ENCODE results near the gene FGD2.
"Not testable (repeated sequence)": the region's sequence is repeated elsewhere in the genome, so short reads cannot be mapped to it uniquely, and the experiment has no call there.

The FGD2 gene

DNA sequence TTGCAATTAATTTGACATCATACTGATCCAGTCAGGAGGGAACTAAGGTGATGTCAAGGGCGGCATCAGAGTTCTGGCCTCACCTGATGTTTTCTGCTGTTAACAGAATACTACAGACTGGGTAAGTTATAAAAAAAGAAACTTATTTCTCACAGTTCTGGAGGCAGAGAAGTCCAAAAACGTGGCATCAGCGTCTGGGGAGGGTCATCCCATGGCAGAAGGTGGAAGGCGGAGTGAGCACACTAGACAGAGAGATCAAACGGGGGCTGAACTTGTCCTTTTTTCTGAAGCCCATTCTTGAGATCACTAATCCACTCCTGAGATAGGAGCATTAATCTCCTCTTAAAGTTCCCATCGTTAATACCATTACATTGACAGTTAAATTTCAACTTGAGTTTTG lies 16.2 kb upstream of the FGD2 start:
- Histone ChIP-seq H2AFZ (ENCODE audit: low read depth, low read length) (no peak overlapping the region), H3K9me3 (ENCODE audit: low read length) (no peaks in the 10 kb centered on the region), H3K4me3 (ENCODE audit: low read length) (no peak overlapping the region), H3K4me1 (ENCODE audit: insufficient read depth, low read length) (peaks cover 17% of the 10 kb centered on the region), H3K36me3 (ENCODE audit: insufficient read depth, low read length) (no peaks in the 10 kb centered on the region), H3K27me3 (ENCODE audit: insufficient read depth, low read length) (no peaks in the 10 kb centered on the region)

DNA sequence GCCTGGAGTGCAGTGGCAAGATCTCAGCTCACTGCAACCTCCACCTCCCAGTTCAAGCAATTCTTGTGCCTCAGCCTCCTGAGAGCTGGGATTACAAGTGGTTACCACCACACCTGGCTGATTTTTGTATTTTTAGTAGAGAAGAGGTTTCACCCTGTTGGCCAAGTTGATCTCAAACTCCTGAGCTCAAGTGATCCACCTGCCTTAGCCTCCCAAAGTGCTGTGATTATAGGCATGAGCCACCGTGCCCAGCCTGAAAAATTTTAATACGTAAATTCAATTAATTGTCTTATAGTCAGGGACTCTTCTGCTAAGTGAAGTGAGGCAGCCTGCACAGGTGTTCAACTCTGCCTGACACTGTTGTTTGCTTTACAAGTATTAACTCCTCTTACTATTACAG lies 15.1 kb upstream of the FGD2 start:
- not testable (repeated sequence) for H3K27me3 ChIP-seq (ENCODE audit: insufficient read depth, low read length); H3K36me3 ChIP-seq (ENCODE audit: insufficient read depth, low read length); H3K4me3 ChIP-seq (ENCODE audit: low read length); H3K4me1 ChIP-seq (ENCODE audit: insufficient read depth, low read length); H3K9me3 ChIP-seq (ENCODE audit: low read length); H2AFZ ChIP-seq (ENCODE audit: low read depth, low read length)

DNA sequence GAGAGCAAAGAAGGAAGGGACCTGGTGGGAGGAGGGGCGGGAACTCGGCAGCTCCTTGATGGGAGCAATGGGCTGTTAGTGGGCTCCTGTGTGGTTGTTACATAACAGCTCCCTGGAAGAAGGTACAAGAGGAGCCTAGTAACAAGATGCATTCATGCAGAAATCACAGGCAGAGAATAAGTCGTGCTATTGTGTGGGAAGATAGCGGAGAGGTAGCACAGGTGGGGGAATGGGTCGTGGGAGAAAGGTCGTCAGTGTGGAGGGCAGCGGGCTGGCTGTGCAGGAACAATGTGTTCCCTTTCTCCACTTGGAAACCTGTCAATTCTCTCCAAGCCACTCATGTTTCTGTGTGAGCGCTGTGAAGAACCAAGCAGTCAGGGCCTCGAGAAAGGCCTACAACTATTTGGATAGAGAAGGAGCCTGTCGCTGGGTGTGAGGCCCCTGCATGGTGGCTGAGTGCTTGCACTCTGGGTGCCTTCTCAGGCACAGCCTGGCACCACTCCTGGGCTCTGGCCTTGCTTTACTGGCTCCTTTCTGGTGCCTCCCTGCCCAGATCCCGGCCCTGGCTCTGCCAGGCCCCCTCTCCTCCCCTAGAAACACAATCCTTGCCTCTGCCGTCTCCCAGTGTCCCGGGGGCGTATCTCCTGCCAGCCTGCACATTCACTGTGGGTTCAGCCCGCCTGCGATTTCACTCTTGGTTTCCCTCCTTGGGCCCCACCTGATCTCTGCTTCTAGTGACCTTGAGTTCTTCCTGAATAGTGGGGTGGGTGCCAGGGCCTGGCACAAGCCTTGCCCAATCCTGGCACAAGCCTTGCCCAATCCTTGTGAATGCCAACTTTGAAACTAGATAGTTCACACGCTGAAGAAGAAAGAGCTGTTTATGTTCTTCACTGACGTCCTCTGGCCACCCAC lies 7.4 kb upstream of the FGD2 start:
- no peaks in the 10 kb centered on the region for H3K27me3 ChIP-seq (ENCODE audit: insufficient read depth, low read length)
- peak overlapping the region; percentile 37 for H2AFZ ChIP-seq (ENCODE audit: low read depth, low read length)
- no peak overlapping the region for H3K4me3 ChIP-seq (ENCODE audit: low read length)
- H3K4me1 ChIP-seq (ENCODE audit: insufficient read depth, low read length): peaks cover 23% of the 10 kb centered on the region
- H3K9me3 ChIP-seq (ENCODE audit: low read length): peaks cover 4% of the 10 kb centered on the region
- H3K36me3 ChIP-seq (ENCODE audit: insufficient read depth, low read length): no peaks in the 10 kb centered on the region

DNA sequence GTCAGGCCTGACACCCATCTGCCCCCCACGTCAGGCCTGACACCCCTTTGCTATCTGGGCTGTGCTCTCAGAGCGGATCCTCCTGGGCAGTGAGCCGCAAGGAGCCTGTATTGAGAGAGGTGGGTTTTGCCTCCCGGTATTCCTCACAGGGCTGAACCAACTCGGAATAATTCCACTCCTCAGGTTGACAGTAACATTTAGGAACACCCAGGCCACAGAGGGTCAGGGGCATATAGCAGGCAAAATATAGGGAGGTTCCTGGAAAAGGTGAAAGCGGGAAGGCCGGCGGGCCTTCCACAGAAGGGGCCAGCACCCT lies 6.8 kb upstream of the FGD2 start:
- Histone ChIP-seq H3K36me3 (ENCODE audit: insufficient read depth, low read length) (no peaks in the 10 kb centered on the region), H3K4me3 (ENCODE audit: low read length) (no peak overlapping the region), H3K27me3 (ENCODE audit: insufficient read depth, low read length) (no peaks in the 10 kb centered on the region), H3K9me3 (ENCODE audit: low read length) (peaks cover 4% of the 10 kb centered on the region), H2AFZ (ENCODE audit: low read depth, low read length) (peak overlapping the region; percentile 37), H3K4me1 (ENCODE audit: insufficient read depth, low read length) (peaks cover 23% of the 10 kb centered on the region)

DNA sequence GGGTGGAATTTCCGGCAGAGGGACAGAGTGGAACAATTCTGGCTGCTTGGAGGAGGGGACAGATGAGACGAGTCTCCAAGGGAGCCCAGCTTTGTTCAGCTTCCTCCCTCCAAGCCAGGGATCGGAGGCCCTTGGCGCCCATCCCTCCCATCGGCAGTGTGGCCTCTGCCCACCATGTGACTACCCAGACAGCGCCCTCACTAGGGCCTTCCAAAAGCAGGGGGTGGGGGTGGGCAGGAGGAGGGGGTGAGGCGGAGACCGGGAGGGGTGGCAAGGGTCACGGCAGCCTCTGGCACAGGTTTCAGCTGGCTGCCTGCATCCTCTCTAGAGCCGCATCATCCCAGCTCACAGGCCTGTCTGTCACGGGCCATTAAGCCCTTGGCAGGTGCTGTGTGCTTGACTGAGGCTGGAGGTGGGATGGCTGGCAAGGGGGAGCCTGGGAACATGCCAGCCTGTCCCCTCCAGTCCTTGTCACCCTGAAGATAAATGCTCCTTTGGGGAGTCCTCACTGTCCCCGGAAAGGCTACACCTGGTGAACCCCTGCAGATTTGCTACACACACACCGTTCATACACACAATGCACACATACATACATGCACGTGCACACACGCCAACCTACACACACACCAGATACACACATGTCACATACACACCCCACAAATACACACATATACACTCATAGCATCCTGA lies 6.2 kb upstream of the FGD2 start:
- Histone ChIP-seq H3K4me3 (ENCODE audit: low read length) (no peak overlapping the region), H2AFZ (ENCODE audit: low read depth, low read length) (peak overlapping the region; percentile 37), H3K27me3 (ENCODE audit: insufficient read depth, low read length) (no peaks in the 10 kb centered on the region), H3K4me1 (ENCODE audit: insufficient read depth, low read length) (peaks cover 23% of the 10 kb centered on the region), H3K9me3 (ENCODE audit: low read length) (peaks cover 4% of the 10 kb centered on the region), H3K36me3 (ENCODE audit: insufficient read depth, low read length) (no peaks in the 10 kb centered on the region)

DNA sequence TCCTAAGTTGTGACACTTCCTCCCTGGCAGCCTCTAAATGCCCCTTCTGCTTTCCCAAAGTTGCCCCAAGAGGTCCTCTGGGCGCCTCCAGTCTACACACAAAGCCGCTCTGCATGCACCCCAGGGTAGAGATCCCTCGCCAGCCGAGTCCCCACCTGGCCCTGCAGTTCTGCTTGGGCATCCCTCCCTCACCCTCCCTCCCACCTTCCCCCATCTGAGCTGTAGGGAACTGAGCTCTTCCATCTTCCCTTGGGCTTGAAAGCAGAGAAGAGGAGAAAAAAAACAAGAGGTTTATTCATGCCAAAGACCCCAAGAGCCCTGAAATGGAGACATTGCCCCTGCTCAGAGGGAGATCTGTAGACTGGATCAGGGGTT lies 5.7 kb upstream of the FGD2 start:
- Histone ChIP-seq H3K27me3 (ENCODE audit: insufficient read depth, low read length) (no peaks in the 10 kb centered on the region), H3K36me3 (ENCODE audit: insufficient read depth, low read length) (no peaks in the 10 kb centered on the region), H3K4me1 (ENCODE audit: insufficient read depth, low read length) (peaks cover 23% of the 10 kb centered on the region), H3K9me3 (ENCODE audit: low read length) (peaks cover 4% of the 10 kb centered on the region), H3K4me3 (ENCODE audit: low read length) (no peak overlapping the region), H2AFZ (ENCODE audit: low read depth, low read length) (no peak overlapping the region)

DNA sequence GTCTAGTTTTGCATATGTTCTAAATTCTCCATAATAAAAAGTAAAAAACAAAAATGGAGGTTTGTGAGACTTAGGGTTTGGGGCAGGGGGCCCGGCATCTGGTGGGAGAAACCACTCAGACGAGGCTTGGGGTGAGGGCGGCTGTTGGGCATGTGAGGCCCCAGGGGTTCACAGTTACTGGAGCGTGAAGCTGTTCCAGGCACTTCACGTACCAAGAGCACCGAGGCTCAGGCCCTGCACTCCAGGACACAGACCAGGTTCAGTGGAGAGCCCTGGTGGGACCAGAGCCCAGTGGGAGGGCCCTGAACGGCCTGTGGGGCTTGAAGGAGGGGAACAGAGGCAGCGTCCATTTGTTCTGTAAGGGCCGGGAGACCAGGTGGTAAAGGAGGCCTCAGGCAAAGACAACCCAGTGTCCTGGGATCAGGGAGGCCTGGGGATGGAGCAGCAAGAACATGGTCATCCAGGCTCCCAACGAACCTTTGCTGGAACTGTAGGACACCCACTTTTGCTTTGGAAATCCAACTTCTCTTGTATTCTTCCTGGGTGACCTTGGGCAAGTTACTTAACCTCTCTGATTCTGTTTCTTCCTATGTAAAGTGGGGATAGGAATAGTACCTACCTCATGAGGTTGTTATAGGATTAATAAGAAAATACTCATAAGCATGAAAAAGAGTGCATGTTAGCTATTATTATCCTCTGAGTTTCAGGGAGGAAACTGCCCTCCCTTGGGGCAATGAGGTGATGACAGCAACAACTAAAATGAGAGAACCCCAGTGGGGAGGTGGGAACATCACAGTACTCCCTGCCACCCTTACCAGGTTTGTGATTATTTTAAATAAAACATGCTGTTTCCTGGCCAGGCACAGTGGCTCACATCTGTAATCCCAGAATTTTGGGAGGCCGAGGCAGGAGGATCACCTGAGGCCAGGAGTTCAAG lies 1.1 kb upstream of the FGD2 start:
- H3K4me1 ChIP-seq (ENCODE audit: insufficient read depth, low read length): peaks cover 1% of the 10 kb centered on the region
- peaks cover 2% of the 10 kb centered on the region for H3K9me3 ChIP-seq (ENCODE audit: low read length)
- H2AFZ ChIP-seq (ENCODE audit: low read depth, low read length): no peak overlapping the region
- H3K36me3 ChIP-seq (ENCODE audit: insufficient read depth, low read length): no peaks in the 10 kb centered on the region
- H3K27me3 ChIP-seq (ENCODE audit: insufficient read depth, low read length): peaks cover 3% of the 10 kb centered on the region
- no peak overlapping the region for H3K4me3 ChIP-seq (ENCODE audit: low read length)

DNA sequence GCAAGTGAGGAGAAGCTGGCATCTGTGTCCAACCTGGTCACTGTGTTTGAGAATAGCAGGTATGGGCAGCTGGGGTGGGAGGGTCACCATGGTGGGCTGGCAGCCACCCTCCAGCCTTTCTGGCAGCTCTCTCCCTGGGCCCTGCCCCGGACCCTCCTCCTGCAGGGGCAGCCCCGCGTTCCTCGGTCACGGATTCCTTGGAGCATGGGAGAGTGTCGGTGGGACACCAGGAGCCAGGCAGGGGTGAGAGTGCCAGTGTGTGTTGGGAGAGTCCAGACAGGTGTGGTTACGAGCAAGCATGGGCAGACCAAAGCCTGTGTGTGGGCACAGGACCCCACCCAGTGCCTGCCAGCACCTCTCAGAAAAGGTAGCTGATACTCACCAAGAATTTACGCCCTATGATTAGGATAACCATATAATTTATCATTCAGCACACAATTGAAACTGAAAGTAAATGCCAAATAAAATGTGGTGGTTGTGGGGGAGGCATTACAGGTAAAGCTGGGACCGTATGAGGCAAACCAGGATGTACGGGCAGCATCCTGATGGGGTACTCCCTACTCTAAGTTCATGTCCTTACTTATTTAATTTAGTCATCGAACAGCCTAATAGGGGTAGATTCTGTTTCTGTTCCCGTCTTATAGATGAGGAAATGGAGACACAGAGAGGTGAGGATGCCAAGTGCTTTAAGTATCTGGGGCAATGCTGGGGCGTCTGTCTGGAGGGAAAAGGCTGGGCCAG lies 542 bp downstream of the FGD2 start:
- no peak overlapping the region for H3K4me3 ChIP-seq (ENCODE audit: low read length)
- H3K36me3 ChIP-seq (ENCODE audit: insufficient read depth, low read length): no peaks in the 10 kb centered on the region
- peaks cover 2% of the 10 kb centered on the region for H3K9me3 ChIP-seq (ENCODE audit: low read length)
- no peaks in the 10 kb centered on the region for H3K4me1 ChIP-seq (ENCODE audit: insufficient read depth, low read length)
- H2AFZ ChIP-seq (ENCODE audit: low read depth, low read length): no peak overlapping the region
- H3K27me3 ChIP-seq (ENCODE audit: insufficient read depth, low read length): peaks cover 6% of the 10 kb centered on the region

DNA sequence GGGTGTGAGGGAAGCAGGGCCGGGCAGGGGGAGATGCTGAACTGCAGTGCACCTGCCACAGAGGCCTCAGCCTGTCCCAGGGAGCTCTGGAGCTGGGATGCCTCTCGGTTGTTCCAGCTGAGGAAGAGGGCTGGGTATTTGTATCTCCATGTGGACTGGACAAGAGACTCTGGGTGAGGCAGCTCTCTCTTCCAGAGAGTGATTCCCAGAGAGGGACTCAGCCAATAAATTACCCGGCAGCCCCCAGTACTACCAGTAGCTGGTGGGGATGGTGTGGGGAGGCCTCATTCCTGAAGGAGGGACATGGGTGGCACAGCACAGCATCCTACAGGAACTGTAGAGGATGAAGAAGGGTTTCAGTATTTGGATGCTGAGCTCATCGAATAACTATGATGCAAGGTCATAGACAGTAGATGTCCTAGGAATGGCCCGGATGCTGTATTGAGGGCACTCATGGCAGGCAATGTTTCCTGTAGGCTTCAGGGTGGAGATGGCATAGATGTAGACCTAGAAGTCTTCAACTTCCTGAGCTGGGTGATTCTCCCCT lies 1.4 kb downstream of the FGD2 start:
- peaks cover 2% of the 10 kb centered on the region for H3K9me3 ChIP-seq (ENCODE audit: low read length)
- H3K4me3 ChIP-seq (ENCODE audit: low read length): no peak overlapping the region
- H3K4me1 ChIP-seq (ENCODE audit: insufficient read depth, low read length): no peaks in the 10 kb centered on the region
- H3K27me3 ChIP-seq (ENCODE audit: insufficient read depth, low read length): peaks cover 12% of the 10 kb centered on the region
- H3K36me3 ChIP-seq (ENCODE audit: insufficient read depth, low read length): no peaks in the 10 kb centered on the region
- no peak overlapping the region for H2AFZ ChIP-seq (ENCODE audit: low read depth, low read length)

DNA sequence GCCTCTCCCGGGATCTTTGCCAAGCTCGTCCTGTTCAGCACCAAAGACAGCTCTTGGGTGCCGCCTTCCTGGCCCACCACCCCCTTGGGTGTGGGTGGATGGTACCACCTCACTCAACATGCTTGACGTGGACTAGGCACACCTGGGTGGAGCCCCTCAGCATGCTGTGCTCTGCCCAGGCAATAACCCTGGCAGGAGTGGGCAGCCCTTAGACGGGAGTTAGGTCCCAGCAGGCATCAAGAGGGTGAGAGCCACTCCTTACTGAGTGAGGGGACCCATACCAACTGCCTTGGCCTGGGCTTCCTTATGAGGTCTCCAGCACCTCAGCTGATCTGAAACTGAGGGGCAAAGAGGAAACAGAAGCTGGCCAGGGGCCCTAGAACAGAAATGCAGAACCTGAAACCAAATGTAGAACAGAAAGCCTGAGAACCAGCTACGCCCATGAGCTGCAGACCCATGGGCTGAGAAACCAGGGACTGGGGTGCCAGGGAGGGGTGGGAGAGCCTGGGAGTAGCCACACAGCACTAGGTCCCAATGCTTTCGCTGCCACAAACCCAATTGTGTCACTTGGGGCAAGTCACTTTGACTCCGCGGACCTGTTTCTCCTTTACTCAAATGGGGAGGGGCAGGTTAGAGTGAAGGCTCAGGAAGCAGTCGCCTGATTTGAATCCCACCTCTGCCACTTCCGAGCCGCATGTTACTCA lies 2.0 kb downstream of the FGD2 start:
- Histone ChIP-seq H3K4me3 (ENCODE audit: low read length) (no peak overlapping the region), H3K36me3 (ENCODE audit: insufficient read depth, low read length) (no peaks in the 10 kb centered on the region), H3K4me1 (ENCODE audit: insufficient read depth, low read length) (no peaks in the 10 kb centered on the region), H2AFZ (ENCODE audit: low read depth, low read length) (no peak overlapping the region), H3K27me3 (ENCODE audit: insufficient read depth, low read length) (peaks cover 14% of the 10 kb centered on the region), H3K9me3 (ENCODE audit: low read length) (peaks cover 2% of the 10 kb centered on the region)

DNA sequence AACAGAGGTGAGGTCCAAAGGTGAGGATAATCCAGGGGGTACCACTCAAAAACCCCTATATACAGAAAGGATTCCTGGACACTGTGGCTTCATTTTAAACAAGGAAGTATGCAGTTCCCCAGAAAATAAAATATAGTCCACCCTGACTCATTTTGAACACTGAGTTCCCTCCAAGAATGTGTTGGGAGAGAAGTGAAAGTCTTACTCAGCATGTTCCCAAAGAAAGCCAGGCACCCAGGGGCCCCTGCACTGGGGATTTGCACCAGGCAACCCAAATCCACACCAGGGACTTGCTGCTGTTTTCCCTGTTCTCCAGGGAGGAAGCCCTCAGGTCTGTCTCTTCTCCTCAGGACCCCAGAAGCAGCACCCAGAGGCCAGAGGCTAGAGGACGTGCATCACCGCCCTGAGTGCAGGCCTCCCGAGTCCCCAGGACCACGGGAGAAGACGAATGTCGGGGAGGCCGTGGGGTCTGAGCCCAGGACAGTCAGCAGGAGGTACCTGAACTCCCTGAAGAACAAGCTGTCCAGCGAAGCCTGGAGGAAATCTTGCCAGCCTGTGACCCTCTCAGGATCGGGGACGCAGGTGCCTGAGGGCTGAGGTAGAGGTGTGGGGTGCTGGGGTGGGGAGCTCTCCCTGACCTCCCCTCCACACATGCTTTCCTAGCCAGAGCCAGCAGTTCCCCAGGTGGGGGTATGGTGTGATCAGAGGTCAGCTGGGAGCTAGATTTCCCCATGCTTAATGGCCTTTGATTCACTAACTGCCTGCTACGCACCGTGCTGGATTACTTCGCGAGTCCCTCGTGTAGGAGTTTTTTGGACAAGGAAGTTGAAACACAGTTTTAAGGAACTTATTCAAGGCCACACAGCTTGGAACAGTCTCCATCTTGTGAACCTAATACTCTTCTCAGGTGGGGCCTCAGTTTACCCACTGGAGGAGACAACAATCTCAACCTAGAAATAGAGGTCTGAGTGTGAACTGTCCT lies 3.3 kb downstream of the FGD2 start:
- H3K4me1 ChIP-seq (ENCODE audit: insufficient read depth, low read length): no peaks in the 10 kb centered on the region
- no peak overlapping the region for H3K4me3 ChIP-seq (ENCODE audit: low read length)
- H2AFZ ChIP-seq (ENCODE audit: low read depth, low read length): no peak overlapping the region
- no peaks in the 10 kb centered on the region for H3K36me3 ChIP-seq (ENCODE audit: insufficient read depth, low read length)
- H3K9me3 ChIP-seq (ENCODE audit: low read length): no peaks in the 10 kb centered on the region
- H3K27me3 ChIP-seq (ENCODE audit: insufficient read depth, low read length): peaks cover 14% of the 10 kb centered on the region

Measured in neuron (in vitro differentiated cells).